Endothelial cell of umbilical vein (primary cell): Measurements from ENCODE around the gene HIP1. TPM values are rescaled to one million over a fixed set of nuclear protein-coding genes. Genes with fewer than 3 reads are reported as not detected.

Experiments
- BruUV-seq: library from RNA; stranded (reverse); fragments of 400-500 nt; replicated peaks from 2 replicates; lab custom pipeline; 2021; lab: Mats Ljungman, UMichigan
- CTCF ChIA-PET: fragments of 300-600, 350-600 bp; sonication (Branson Sonifier 250); formaldehyde crosslinking; loops from one replicate; lab custom pipeline; 2021; ENCODE audit warnings: antibody characterized with exemption, inconsistent platforms; lab: Charles Lee
- POLR2A ChIA-PET: fragments of 300-600, 350-600 bp; sonication (Branson Sonifier 250); formaldehyde crosslinking; loops from one replicate; lab custom pipeline; 2021; ENCODE audit warnings: antibody characterized with exemption, inconsistent platforms; lab: Charles Lee
- DNase-seq: peaks from one replicate; pipeline ENCODE4 v3.0.0-alpha.2; 2011; ENCODE audit warnings: low read depth, low spot score
- FAIRE-seq: peaks from 2 replicates; lab custom pipeline; 2011; peaks lifted over from hg19 to GRCh38; lab: Jason Lieb, UNC
- H2AFZ ChIP-seq: 2 replicates; pipeline ENCODE4 v1.6.0; 2012; ENCODE audit warnings: low read depth, low read length, control low read depth, inconsistent platforms
- H3K27ac ChIP-seq: 2 replicates; pipeline ENCODE4 v1.5.1; 2011; ENCODE audit warnings: low read depth, mild to moderate bottlenecking, control low read depth, low read length, moderate library complexity; ENCODE audit not compliant: insufficient read depth
- H3K27me3 ChIP-seq, 2 experiments: 2 replicates each; pipeline versions ENCODE4 v1.6.0 to v1.6.1; 2011; ENCODE audit warnings: low read length in 2 of 2, mixed read lengths in 1 of 2; ENCODE audit not compliant: control insufficient read depth in 2 of 2, insufficient read depth in 2 of 2
- H3K36me3 ChIP-seq, 2 experiments: 2 replicates in 1 of 2; 3 replicates in 1 of 2; pipeline ENCODE4 v1.5.1; 2011; ENCODE audit warnings: low read length in 2 of 2, mild to moderate bottlenecking in 1 of 2, moderate library complexity in 1 of 2; ENCODE audit not compliant: control insufficient read depth in 2 of 2, insufficient read depth in 2 of 2; ENCODE audit errors: extremely low read depth in 1 of 2
- H3K4me1 ChIP-seq: 3 replicates; pipeline ENCODE4 v1.5.1; 2011; ENCODE audit warnings: mild to moderate bottlenecking, low read length; ENCODE audit not compliant: control insufficient read depth, insufficient read depth; ENCODE audit errors: extremely low read depth
- H3K4me2 ChIP-seq: 2 replicates; pipeline ENCODE4 v1.6.1; 2011; ENCODE audit warnings: low read length, control low read depth, mixed read lengths; ENCODE audit not compliant: insufficient read depth
- H3K4me3 ChIP-seq, 3 experiments: fragments of 200-600 bp in 1 of 3; sonication (generic), shearing (Covaris generic) in 1 of 3; replicated peaks in 1 of 3; 2 replicates each; pipeline ENCODE4 v1.5.1; 2011 to 2016; ENCODE audit warnings: control low read depth in 3 of 3, low read length in 3 of 3, mild to moderate bottlenecking in 2 of 3, inconsistent platforms in 1 of 3, low read depth in 1 of 3, moderate library complexity in 1 of 3; ENCODE audit not compliant: insufficient read depth in 1 of 3
- H3K79me2 ChIP-seq: 2 replicates; pipeline ENCODE4 v1.6.0; 2012; ENCODE audit warnings: low read length, inconsistent platforms; ENCODE audit not compliant: control insufficient read depth, insufficient read depth
- H3K9ac ChIP-seq: replicated peaks from 2 replicates; pipeline ENCODE3; 2011; ENCODE audit warnings: low read length, control low read depth; ENCODE audit not compliant: insufficient read depth; ENCODE audit errors: extremely low read depth
- H3K9me1 ChIP-seq: replicated peaks from 3 replicates; pipeline ENCODE4 v1.6.0; 2011; ENCODE audit warnings: mild to moderate bottlenecking, low read length; ENCODE audit not compliant: control insufficient read depth, insufficient read depth; ENCODE audit errors: extremely low read depth
- H3K9me3 ChIP-seq: replicated peaks from 2 replicates; pipeline ENCODE4 v1.5.1; 2012; ENCODE audit warnings: low read length, inconsistent platforms; ENCODE audit not compliant: control insufficient read depth, insufficient read depth
- H4K20me1 ChIP-seq: replicated peaks from 2 replicates; pipeline ENCODE3; 2011; ENCODE audit warnings: mild to moderate bottlenecking, low read length; ENCODE audit not compliant: control insufficient read depth, insufficient read depth; ENCODE audit errors: extremely low read depth
- CTCF ChIP-seq, 2 donors: IDR thresholded peaks; 1 replicate in 1 of 2; 2 replicates in 1 of 2; pipeline ENCODE4 v1.5.1; 2011; ENCODE audit warnings: low read length in 2 of 2, mild to moderate bottlenecking in 2 of 2, moderate library complexity in 2 of 2, control low read depth in 1 of 2, inconsistent platforms in 1 of 2, low read depth in 1 of 2; ENCODE audit not compliant: insufficient read depth in 1 of 2; ENCODE audit errors: extremely low read depth in 1 of 2
- EZH2 ChIP-seq: IDR thresholded peaks from 2 replicates; pipeline ENCODE4 v1.6.1; 2012; ENCODE audit warnings: borderline replicate concordance, low read depth, mild to moderate bottlenecking, moderate library complexity, low read length, inconsistent platforms; ENCODE audit not compliant: severe bottlenecking
- FOS ChIP-seq: IDR thresholded peaks from 2 replicates; pipeline ENCODE4 v1.6.1; 2011; ENCODE audit warnings: mild to moderate bottlenecking, low read length, moderate library complexity, borderline replicate concordance; ENCODE audit not compliant: insufficient read depth
- GATA2 ChIP-seq: IDR thresholded peaks from 2 replicates; pipeline ENCODE4 v1.7.0; 2011; ENCODE audit warnings: low read depth, mild to moderate bottlenecking, moderate library complexity, mixed read lengths, low read length; ENCODE audit not compliant: insufficient read length, insufficient read depth
- JUN ChIP-seq: IDR thresholded peaks from 2 replicates; pipeline ENCODE4 v1.6.1; 2011; ENCODE audit warnings: borderline replicate concordance, low read depth; ENCODE audit not compliant: insufficient read length, insufficient read depth
- MAX ChIP-seq: IDR thresholded peaks from 2 replicates; pipeline ENCODE4 v1.6.1; 2011; ENCODE audit not compliant: insufficient read depth, insufficient read length
- MYC ChIP-seq: IDR thresholded peaks from one replicate; pipeline ENCODE4 v1.6.1; 2011; ENCODE audit warnings: mild to moderate bottlenecking, low read depth, low read length
- POLR2A ChIP-seq: IDR thresholded peaks from 2 replicates; pipeline ENCODE4 v1.6.1; 2012; ENCODE audit warnings: low read depth, mild to moderate bottlenecking, control low read depth, low read length
- POLR2AphosphoS5 ChIP-seq: IDR thresholded peaks from 2 replicates; pipeline ENCODE4 v1.6.1; 2012; ENCODE audit warnings: low read depth, mild to moderate bottlenecking, control low read depth, low read length, moderate library complexity; ENCODE audit not compliant: insufficient read depth
- dilution Hi-C: fragments of 300-500 bp; cut with MboI; formaldehyde crosslinking; loops from one replicate; pipeline ENCODE4 v1.15.0; 2019; ENCODE audit warnings: low sequenced_read_pairs; ENCODE audit not compliant: extremely low pct_ligation_motif_present
- intact Hi-C: fragments of 100-400 bp; cut with micrococcal nuclease; formaldehyde crosslinking; loops from one replicate; pipeline ENCODE4 v1.10.0; 2022
- polyA plus RNA-seq, 4 experiments: library from polyadenylated mRNA; depleted of rRNA in 3 of 4; stranded (reverse) in 3 of 4; unstranded in 1 of 4; fragments of >200 nt; gene quantifications; 2 replicates each; pipeline versions ENCODE4 v1.2.1 to v1.2.3, GENCODE V29; 2011 to 2012; ENCODE audit warnings: missing spikeins in 1 of 4
- total RNA-seq: library from RNA; stranded (reverse); gene quantifications from 2 replicates; pipeline ENCODE4 v1.2.3, GENCODE V29; 2021

HIP1 gene
- total and polyA plus RNA-seq, 2 donors (not counting 3 experiments of a cell fraction or from before 2014, with no cell fraction given), result 23.7 to 47.6 TPM

DNA sequence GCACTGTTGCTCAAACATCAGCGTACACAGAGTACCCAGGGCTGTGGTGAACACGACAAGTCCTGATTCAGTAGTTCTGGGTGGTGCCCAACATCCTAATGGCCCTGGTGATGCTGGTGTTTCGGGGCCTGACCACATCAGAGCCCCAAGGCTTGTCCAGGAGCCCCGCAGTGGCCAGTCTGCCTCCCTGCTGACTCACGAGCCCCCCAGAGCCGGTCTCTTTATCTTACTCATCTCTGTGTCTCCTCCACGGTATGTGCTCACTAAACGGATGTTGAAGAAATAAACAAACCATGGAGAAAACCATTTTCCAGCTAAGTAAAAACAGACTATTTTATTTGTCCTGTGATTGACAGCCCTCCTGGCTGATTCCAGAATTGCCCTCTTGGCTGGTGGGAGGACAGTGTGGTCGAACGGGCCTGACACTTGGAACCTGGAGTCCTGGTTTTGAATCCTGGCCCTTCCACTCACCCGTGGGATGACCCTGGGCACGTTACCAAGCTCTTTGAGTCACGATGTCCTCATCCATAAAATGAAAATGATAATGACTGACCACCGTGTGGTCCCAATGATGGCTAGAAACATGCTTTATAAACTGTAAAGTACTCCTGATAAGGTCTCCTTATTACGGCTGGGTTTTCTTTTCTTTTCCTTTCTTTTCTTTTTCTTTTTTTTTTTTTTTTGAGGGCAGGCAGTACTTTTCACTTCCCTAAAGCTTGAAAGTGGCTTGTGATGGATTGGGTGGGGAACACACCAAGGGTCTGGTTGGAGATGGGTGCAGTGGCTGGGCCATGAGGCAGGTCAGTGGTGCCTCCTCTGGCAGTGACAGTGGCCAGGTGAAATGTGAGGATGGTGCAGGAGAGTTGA is 5.7 kb downstream of the HIP1 start:
- Histone ChIP-seq H3K36me3 (no peaks in the 10 kb centered on the region), H3K9me3 (no peaks in the 10 kb centered on the region), H3K27ac (no peak overlapping the region), H3K9ac (no peak overlapping the region), H2AFZ (no peak overlapping the region), H3K4me2 (no peak overlapping the region), H3K9me1 (no peaks in the 10 kb centered on the region), H3K4me3 (no peak overlapping the region), H3K4me1 (peaks cover 3% of the 10 kb centered on the region), H3K79me2 (no peaks in the 10 kb centered on the region), H4K20me1 (no peaks in the 10 kb centered on the region), H3K27me3 (no peaks in the 10 kb centered on the region)
- TF ChIP-seq GATA2 (no peak), POLR2AphosphoS5 (no peak), EZH2 (no peak), CTCF (IDR thresholded peaks at IDR 0.05; ENCODE audit: extremely low read depth in 1 of 2, insufficient read depth in 1 of 2, low read depth in 1 of 2, low read length in 2 of 2) (no peak), MYC (no peak), FOS (no peak), JUN (no peak), MAX (no peak), POLR2A (no peak)
- ChIA-PET CTCF (interaction anchor here (0.8 to 1.0 kb wide), 2 partner anchors 61 to 168 kb away, joined by 3 to 4 read pairs; no protein-coding TSS in a partner anchor), POLR2A (no interaction called here)
- intact Hi-C loops (no loop called here), dilution Hi-C loops (no loop called here)
- DNase-seq (no peak), FAIRE-seq (no peak)
- no TSS peak for BruUV-seq
